Stimulated activated CD4-positive, alpha-beta T cell treated with anti-CD3 and anti-CD28 coated beads, TNF-alpha, amount 100 ng/mL, for 4 hours (primary cell): ENCODE data around the gene WWTR1.

ENCODE experiments used
- DNase-seq, 3 experiments: peaks; one replicate each; pipeline ENCODE4 v3.0.0-alpha.2; 2020; ENCODE audit warnings: low read depth in 3 of 3

WWTR1 gene

DNA sequence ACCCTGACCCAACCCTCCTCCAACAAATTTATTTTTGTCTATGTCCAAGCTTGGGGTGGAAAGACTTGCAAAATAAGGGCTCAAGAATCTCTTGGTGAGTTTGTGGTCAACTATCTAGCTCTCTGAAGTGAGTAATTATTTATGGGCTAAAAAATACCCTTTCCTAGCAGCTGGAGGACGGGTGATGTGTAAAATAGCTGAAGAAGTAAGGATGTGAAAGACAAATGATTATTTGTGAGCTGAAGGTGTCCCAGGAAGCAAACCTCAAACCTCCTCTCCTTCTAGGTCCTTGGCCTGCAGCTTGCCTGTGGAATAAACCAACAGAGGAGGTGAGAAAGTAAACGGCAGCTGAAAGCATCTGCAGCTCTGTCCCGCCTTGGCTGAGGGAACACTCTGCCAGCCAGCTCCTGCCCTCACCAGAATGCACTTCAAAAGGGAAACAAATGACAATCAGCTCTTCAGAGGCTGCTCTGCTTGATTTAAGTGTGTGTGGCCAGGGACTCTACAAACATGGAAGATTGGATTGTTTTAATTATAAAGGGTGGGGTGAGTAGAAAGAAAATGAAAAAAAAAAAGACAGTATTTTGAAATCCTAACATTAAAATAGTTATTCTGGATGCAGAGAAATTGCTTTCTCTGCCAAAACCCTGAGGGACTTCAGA lies 123.0 kb downstream of the WWTR1 start:
- no peak for DNase-seq

DNA sequence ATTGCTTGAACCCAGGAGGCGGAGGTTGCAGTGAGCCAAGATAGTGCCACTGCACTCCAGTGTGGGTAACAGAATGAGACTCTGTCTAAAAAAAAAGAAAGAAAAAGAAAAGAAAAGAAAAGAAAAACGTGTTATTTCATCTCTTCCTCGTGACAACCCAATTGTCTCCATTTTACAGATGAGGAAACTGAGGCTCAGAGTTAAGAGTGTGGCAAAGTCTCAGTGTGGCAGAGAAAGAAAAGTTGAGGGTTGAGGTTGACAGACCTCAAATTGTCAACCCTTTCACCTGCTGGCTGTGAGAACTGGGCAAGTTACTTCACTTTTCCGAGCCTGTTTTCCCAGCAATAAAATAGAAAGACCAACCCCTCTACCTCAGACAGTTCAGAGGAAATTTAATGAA lies 123.7 kb downstream of the WWTR1 start:
- no peak for DNase-seq

DNA sequence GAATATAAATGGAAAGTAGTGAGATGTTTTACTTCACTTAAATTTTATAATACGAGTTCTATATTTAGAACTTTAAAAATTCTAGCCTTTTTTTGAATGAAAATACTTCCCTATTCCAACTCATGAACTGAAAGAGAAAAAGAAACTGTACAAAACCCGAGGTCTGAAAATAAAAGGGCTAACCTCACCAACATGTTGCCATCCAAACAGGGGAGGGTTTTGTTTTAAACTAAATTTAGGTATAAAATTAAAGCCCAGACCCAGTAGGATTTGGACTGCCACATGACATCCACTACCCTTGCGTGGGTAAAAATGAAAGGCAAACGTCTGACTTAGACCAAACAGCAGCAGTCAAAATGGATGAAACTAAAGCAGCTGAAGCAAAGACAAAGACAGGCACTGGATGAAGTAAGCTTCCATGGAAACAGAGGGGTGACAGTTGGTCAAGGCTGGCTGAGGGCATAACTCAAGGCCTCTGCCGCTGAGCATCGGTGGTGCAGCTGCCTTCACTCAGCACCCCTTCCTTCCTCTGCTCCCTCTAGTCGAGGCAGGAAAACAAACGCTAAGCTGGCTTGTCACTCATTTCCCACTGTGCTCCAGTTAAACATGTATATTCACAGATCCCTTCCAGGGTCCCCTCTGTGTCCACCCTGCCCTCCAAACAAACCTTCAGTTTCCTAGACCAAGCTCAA lies 125.2 kb downstream of the WWTR1 start:
- no peak for DNase-seq

- DNase-seq: no peak
Measured at GRCh38 chr3:149529099-149529498, 128.7 kb downstream of the WWTR1 start.

DNA sequence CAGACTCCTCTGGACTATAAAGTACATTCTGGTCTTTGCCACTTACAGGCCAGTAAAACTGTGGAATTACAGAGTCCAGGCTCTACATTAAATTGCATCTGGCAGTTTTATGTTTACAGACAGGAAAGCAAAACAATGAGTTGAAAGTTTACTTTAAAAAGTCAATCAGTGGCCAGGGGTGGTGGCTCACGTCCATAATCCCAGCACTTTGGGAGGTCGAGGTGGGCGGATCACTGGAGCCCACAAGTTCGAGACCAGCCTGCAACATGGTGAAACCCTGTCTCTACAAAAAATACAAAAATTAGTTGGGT lies 129.5 kb downstream of the WWTR1 start:
- no peak for DNase-seq

- no peak for DNase-seq
Measured at GRCh38 chr3:149527531-149528339, 130.1 kb downstream of the WWTR1 start.

DNA sequence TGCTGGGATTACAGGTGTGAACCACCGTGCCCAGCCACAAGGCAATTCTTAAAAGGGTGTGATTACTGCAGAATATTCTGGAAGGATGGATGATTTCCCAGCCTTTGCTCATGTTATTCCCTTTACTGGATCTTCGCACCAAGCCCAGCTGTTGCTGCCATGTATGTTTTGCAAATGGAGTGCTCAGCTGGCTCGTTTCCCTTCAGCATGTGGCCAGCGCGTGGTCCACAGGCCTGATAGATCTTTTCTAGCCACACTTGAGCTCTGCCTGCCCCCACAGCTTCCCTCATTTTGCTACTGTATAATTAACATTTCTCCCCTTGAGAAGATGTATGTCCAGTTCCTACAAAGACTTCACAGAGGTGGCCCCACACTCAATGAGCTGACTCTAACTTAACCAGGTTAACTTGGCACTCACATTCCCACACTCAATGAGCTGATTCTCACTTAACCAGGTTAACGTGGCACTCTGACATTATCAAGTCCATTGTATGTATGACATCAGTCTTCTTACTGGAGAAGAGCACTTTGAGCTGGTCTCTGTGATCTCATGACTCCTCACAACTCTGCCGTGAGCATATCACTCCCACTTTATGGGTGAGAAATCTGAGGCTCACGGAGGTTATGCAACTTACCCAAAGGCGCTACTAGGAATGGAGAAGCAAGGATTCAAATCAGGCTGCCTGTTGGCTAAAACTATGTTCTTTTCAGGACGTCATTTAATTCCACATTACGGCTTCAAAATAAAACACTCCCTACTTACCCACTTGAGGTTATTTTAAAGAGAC lies 134.1 kb downstream of the WWTR1 start:
- no peak for DNase-seq

DNA sequence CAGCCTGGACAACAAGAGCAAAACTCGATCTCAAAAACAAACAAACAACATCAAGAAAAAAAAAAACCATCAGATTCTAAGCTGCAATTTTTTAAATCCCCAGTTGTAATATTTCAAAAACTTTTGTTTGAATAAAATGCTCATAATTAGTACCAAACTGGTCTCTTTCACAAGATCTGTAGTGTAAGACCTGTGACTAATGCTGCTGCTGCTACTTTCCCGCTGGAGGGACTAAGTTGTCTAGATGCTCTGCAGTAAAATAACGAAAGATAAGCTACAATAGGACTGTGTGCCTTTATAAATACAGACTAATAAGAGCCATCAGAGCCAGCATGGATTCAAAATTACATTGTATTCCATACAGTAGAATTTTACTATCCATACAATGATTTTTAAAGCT lies 137.9 kb downstream of the WWTR1 start:
- no peak for DNase-seq

GRCh38 chr3:149516920-149517319 lies 140.9 kb downstream of the WWTR1 start:
- no peak for DNase-seq

GRCh38 chr3:149515249-149515648 lies 142.6 kb downstream of the WWTR1 start:
- DNase-seq: no peak

DNA sequence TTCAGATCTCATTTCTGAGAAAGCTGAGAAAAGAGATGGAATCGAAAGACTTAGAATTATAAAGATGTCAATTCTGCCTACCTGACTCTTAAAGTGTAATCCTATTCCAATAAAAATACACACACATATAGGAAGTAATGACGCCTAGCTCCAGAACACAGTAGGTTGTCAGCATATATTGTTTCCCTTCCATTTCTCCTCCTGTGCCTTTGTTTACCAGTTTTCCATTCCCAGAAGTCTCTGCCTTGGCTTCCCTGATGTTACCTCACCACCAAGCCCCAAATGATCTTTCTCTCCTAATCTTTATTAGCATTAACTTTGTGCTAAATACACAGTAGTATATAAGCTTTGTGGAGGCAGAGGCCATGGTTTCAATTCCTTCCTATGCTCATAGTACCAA lies 143.4 kb downstream of the WWTR1 start:
- DNase-seq: no peak

GRCh38 chr3:149512073-149512782 lies 145.6 kb downstream of the WWTR1 start:
- no peak for DNase-seq

DNA sequence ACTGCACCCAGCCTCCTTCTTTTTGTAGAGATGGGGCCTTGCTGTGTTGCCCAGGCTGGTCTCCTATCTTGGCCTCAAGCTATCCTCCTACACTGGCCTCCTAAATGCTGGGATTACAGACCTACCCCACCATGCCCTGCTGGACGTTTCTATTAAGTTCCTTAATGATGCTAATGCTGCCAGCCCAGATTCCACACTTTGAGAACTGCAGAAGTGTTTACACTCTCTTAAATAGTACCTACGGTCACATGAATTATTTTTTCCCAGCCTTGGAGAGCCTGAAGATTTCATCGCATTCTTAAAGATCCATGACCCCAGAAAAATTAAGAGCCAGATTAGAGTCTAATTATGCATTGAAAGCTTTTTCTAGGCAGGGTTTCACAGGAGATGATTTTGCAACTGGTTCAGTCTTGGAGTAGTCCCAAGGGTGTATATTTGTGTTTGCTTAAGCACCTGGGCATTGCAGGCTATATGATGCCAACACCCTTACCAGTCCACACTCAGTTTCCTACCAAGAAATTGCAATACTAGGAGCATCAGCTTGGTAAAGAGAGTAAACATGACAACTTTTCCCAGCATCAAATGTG lies 146.7 kb downstream of the WWTR1 start:
- DNase-seq: no peak

GRCh38 chr3:149510480-149510879 lies 147.3 kb downstream of the WWTR1 start:
- no peak for DNase-seq

DNA sequence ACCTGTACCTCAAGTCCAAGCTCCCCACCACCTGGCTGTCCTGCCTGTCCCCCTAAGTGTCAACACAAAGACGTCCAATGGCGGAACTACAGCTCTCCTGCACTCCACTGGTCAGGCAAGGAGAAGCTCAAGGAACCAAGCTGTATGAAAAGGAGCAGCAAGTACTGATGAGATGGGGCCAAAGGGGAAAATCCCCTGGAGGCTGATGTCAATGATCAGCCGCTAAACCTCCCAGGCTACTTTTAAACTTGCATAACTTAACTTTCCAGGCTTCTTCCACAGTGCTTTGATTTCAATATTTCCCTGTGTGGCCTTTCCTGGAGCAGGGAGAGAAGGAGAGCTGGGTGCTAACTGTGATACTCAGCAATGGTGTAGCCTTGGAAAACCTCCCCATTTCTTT lies 148.3 kb downstream of the WWTR1 start:
- no peak for DNase-seq

DNA sequence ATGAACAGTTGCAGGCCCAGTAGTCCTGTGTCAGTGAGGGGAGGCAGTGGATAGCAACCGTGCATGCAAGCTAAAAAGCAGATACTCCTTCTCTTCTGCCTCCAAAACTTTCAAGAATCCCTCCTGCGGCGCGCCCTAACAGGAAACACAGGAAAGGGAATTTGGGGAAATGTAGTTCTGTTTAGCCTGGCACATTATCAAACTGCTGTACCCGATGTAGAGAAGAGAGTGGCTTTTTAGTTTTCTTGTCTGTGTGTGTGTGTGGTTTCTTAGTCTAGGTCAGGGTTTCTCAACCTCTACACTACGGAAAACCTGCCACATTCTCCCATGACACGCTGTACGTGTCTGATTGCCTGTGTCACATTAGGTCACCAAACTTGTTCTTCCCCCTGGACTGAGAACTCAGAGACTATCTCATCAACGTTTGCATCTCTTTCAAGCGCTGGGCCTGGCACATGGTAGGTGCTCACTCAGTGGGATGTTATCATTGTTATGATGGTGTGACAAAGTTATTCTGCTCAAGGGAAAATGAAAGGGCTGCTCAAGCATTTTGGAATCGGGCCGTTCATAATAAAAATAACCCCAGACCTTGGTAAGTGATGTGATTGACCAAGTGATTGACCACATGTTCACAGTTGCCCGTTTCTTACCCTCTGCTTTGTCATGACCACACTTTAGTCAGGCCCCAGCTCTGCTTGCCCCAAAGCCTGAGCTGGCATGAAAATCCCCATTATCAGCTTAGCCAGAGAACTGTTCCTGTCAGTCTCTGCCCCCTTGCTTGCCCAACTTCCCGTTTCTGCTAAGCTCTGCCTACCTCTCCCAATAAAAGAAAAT lies 150.1 kb downstream of the WWTR1 start:
- DNase-seq: no peak

- no peak for DNase-seq
Measured at GRCh38 chr3:149506965-149507364, 150.9 kb downstream of the WWTR1 start.

DNA sequence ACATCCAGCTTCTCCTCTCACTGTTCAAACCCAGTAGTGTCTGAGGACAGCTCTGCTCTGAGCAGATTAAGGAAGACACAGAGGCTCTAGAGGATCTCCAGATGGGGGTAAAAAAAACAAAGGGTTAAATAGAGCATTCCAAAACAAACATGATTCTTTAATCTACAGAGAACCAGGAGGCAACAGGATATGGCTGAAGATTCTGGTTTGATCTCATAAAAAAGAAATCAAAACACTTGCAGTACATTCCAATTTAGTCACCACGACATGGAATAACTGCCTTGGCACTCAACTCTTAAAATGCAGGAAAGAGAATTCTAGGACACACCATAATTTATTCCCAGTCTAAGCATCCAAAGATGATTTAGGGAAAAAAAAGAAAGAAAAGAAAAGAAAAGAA lies 151.3 kb downstream of the WWTR1 start:
- DNase-seq: no peak

DNA sequence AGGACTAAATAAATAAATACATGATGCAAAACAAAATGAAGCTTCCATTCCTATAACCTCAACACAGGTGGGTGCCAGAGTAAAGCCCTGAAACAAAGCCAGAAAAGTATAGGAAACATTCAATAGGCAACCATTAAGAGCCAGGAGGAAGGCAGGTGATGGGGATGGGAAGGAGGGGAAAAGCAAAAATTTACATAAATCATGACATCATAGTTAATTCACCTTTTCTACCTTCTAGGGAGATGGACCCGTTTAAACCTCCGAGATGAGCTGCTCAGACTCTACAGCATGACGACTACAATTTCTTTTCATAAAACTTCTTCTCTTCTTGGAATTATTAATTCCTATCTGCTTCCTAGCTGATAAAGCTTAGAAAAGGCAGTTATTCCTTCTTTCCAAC lies 155.4 kb downstream of the WWTR1 start:
- no peak for DNase-seq

GRCh38 chr3:149501524-149501923 lies 156.3 kb downstream of the WWTR1 start:
- no peak for DNase-seq
